ENCODE data around the gene HHATL. TPM values are rescaled to one million over a fixed set of nuclear protein-coding genes. Genes with fewer than 3 reads are reported as not detected.
A peak's percentile ranks its signal among the peaks of the same experiment; 100 is the strongest.

HHATL gene
- total RNA-seq, 1 donor from 2014 or later: not detected

DNA sequence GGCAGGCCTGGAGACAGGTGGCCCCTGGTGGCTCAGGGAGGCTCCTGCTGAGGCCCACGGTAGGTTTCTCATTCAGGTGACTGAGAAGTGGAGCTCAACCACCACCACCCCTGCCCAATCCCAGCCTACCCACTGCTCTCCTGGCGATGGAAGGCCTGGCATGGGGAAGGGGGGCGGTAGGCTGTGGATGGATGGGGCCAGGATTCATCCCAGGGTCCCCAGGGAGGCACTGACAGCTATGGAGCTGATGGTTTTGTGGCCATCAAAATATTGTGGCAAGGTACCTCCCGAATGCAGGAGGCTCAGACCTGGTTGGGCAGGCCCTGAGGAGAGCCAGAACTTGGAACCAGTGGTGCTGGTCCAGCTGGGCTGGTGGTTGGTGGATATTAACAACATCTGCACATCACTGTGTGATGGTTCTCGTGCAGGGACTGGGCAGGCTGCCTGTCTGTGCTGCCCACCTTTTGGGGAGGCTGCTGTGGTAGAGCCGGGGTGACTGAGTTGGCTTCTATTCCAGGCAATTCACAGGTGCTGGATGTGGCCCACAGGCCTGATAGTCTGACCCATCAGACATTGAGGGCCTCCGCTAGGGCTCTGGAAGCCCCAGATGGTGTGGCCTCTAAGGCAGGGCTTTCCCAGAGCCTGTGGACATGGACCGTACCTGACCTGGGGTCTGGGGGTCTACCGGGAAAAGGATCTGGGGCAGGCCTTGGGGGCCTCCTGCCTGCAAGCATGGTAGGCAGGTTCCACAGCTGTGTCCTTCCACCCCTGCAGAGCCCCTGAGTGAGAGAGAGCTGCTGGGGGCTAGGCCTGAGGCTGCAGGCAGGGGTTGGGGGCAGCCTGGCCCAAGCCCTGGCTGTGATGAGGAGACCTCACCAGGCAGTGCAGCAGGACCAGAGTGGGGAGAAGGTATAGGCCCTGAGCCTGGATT is 45.7 kb downstream of the HHATL start:
- FAIRE-seq: no peak
- DNase-seq (ENCODE audit: low spot score in 2 of 2): peak in 1 of 2 donors; percentile 20

DNA sequence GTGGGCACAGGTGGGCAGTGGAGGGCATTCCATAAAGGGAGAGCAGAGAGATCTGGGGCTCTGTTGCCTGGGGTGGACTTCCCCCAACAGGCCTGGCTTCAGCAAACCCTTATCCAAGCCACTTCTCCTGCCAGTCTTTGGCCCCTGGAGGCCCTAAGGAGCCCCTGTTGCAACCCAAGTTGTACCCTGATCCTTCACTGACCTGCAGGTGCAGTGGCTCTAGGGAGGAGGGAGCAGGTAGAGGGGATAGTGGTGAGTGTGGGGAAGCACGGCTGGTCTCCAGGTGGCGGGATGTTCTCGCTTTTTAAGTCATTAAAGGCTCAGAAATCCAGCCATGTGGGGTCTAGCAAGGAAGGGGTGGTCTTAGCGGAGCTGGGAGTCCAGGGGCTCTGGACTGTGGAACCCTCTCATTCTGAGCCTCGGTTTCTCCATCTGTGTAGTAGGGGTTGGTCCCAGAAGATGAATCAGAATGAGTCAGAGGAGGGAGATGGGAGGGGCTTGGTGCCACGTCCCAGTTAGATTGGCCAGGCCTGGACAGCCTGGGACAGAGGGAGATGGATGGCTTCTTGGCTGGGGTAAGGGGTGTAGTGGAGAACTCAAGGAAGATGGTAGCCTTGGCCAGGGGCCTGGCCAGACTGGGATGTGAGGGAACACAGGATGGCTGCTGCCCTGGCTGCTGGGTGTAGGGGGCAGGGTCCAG is 46.5 kb downstream of the HHATL start:
- DNase-seq (ENCODE audit: low spot score in 2 of 2) (peak; percentile 49 to 65), FAIRE-seq (no peak)

DNA sequence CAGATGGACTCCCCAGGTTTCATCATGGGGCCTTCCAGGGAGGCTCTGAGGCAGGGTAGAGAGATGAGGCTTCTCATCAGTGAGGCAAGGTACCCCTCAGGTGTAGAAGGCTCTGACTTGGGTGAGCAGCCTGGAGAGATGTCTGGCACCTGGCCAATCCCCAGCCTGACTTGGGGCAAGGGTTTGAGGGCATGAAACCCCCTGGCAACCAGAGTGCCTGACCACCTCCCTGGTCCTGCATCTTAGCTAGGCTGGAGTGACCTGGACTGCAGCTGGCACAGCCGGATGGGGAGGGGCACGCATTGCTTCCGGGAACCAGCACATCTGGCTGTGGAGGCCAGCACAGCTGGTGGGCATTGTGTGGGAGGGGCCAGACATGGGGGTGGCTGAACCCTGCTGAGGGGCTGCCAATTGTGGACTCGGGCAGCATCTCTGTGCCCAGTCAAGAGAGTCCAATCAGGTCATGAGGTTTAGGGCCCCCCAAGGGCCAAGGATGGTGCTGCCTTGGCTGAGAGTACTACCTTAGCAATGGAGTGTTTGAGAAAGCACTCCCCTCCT is 47.2 kb downstream of the HHATL start:
- DNase-seq (ENCODE audit: low spot score in 2 of 2) (peak; percentile 47 to 64), FAIRE-seq (no peak)

DNA sequence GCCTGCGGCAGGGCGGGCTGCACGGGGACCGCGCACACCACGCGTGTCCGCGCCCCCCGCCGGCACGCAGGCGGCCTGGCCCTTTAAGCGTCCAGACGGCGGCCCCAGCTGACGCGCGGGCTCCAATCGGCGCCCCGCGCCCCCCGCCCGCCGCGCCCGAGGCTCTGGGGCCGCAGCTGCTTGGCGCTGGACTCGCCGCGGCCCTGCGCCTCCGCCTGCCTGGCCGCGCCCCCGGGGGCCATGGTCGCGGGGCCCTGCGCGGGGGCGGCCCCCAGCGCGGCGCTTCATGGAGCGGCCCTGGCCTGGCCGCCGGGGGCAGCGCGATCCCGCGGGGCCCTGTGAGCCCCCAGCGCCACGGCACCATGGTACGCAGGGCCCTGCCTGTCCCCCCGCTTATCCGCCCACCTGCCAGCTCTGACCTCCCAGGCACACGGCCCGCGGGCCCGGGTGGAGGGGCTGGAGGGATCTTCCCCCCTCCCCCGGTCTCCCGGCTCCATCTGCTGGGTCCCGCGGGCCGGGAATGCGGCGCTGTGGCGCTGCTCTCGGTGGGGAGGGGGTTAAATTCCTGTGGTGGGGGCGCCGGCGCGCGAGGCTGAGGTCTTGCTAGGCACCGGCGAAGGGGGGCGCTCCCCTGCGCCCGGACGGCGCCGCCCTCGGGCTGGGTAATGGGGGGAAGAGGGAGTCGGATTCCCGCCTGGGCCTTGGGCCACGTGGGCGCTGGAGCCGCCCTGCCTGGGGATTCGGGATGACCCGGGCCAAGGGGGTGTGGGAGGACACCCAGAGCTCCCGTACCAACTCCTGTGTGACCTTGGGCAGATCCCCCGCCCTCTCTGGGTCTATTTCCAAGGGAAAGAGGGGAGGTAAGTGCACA is 48.0 kb downstream of the HHATL start:
- FAIRE-seq: no peak
- DNase-seq (ENCODE audit: low spot score in 2 of 2): peak; percentile 88 to 96

DNA sequence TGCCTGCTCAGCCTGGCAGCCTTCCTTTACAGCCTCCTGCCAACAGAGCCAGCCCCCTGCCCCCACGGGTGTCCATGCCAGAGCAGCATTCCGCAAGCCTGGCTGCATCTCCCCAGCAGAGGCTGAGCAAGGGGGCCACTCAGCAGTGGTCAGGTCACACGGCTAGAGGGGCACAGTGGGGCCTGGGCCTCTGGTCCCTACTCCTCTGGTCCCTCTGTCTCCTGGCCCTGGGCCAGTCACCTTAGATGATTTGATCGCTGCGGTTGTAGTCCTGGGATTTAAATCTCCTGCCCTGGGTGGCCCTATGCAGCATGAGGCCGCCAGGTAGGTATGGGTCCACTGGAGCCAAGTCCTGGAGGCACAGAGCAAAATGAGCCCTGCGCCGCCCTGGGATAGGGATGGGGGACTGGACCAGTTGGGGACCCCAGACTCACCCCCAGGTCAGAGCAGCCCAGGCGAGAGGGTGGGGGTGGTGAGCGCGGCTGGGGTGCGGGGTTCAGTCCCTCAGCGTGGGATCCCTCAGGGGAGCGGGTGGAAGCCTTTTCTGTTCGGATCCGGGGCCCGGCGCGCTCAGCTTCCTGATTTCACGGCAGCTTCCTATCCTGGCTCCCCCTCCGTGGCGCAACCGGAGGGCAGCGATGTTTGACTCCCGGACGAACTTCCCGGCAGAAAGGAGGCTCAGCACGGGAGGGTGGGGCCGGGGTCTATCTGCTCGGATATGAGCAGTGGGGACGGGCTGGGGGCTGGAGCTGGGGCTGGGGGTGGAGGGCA is 48.9 kb downstream of the HHATL start, which contains the start of gene ZBTB47:
Gene ZBTB47 (plus strand): TSS at position 138 of the 771 bp plus-strand sequence. CDS start 4,659 bp downstream, outside the sequence.
- FAIRE-seq: no peak
- DNase-seq (ENCODE audit: low spot score in 2 of 2): peak in 1 of 2 donors; percentile 38

DNA sequence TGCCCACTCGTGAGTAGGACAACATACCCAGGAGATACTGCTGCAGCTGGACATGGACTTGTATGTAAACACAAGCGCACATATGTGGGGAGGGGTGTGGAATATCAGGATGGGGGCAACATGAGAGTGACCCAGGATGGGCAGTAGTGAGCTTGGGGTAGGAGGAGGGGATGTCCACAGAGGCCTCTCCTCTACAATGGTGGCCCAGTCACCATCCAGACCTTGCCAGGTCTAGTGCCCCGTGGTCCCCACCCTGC is 49.4 kb downstream of the HHATL start:
- no peak for FAIRE-seq
- DNase-seq (ENCODE audit: low spot score in 2 of 2): peak in 1 of 2 donors; percentile 46

DNA sequence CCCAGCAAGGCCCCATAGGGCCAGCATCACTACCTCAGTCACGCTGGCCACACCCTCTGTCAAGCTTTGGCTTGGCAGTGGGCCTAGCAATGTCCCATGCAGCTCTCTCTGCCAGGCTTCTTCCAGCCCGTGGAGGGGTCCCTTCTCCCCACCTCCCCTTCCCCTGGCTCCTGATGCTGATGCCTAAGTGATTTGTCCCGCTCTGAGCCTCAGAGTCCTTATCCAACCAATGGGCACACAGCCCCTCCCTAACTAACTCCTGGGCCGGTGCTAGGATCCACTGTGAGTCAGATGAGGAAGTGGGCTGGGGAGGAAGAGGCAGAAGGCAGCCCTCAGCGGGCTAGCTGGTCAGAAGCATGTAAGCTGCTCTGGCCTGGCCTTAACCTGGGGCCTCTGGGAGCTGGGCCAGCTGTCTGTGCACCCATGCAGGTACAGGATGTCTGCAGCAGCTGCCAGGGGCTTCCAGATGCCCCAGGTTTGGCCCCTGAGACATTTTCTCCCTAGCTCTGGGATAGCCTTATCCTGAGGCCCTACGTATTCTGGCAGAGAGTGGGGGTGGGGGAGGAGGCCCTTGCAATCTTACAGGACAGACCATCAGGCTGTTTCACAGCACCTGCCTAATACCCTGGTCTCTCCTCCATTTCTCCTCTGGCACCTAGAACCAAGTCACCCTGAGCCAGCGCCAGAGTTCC is 49.8 kb downstream of the HHATL start:
- DNase-seq (ENCODE audit: low spot score in 2 of 2): peak in 1 of 2 donors; percentile 47
- FAIRE-seq: no peak

DNA sequence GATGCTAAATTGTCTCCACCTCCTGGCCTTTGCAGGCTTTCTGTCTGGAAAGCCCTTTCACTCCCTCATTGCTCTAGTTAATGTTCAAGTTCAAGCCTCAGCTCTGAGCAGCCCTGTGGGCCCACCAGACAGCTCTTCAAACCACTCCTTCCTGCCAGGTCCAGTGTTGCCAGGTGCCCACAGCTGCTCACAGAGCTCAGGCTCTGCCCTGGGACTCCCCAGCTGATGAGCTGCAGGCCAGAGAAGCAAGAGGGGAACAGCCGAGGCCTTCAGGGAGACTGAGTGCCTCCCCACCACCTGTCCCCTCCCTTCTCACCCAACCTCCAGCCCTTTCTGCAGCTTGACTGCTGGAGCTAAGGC is 50.4 kb downstream of the HHATL start:
- no peak for FAIRE-seq
- DNase-seq (ENCODE audit: low spot score in 2 of 2): no peak

DNA sequence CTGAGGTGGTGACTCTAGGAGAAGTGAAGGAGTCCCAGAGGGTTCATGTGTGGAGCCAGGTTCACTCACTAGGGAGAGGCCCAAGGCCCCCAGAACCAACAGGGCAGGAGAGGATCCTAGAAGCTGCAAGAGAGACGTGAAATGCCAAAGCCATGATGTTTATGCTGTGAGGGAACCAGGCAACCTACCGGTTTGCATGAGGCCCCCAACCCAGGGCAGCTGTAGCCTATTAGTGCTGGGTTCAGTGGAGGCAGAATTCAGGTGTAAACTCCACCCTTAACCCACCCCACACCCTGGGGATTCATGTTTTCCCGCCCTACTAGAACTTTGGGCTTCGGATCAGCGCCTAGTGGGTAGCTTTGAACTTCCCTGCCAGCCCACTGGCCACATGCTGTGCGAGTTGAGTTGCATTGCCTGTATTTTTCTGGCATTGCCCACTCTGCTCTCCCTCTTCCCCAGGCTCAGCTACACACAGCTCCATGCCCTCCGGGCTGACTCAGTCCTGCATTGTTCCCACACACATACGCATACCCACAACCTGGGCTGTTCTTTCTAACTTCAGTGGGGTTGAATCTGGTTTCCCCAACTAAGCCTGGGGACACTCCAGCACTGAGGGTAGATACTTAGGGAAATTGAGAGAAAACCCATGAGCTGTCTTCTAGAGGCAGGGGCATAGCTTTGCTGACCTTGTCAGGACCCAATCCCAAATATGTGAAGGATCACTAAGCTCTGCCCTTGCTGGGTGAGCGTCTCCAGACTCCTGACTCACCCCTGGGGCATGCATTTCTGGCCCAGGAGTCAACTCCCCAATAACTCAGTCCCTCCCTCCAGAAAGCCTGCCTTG is 51.1 kb downstream of the HHATL start:
- FAIRE-seq: no peak

DNA sequence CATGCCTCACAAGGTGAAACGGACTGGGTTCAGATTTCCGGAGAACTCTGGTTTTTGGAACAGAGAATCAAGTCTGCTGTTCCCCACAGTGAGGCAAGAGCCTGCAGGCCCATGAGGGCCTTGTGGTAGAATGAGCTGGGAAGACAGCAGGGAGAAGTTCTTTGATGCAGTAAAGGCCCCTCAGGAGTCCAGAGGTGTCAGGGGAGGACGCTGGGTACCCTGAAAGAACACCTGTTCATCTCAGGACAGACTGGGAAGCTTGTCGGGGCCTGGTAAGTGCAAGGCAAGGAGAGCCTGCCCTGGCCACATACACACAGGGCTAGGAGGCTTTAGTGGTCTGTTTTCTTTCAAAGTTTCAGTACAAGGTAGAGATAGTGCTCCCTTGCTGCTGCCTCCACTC is 52.8 kb downstream of the HHATL start:
- FAIRE-seq (no peak), DNase-seq (ENCODE audit: low spot score in 2 of 2) (no peak)

More for the DNA sequence above, 51.1 kb downstream of the HHATL start:
- DNase-seq (ENCODE audit: low spot score in 2 of 2): no peak

DNA sequence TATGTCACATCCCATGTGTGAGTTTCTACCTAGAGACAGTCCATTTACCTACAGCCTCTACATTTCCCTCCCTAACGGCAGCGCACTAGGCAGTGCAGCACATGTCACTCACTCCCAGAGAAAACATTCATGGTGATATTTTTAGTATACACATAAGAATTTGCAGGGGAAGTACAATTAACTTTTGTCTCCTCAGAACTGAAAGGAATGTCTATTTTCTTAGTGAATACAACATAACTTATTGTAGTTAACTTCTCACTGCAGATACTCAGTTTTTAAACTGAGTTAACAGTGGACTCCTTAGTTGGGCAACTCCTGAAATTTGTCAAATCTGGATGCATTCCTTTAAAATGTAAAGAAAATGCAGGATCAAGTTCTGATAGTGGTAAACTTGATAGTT is 53.6 kb downstream of the HHATL start:
- FAIRE-seq: no peak
- no peak for DNase-seq (ENCODE audit: low spot score in 2 of 2)

DNA sequence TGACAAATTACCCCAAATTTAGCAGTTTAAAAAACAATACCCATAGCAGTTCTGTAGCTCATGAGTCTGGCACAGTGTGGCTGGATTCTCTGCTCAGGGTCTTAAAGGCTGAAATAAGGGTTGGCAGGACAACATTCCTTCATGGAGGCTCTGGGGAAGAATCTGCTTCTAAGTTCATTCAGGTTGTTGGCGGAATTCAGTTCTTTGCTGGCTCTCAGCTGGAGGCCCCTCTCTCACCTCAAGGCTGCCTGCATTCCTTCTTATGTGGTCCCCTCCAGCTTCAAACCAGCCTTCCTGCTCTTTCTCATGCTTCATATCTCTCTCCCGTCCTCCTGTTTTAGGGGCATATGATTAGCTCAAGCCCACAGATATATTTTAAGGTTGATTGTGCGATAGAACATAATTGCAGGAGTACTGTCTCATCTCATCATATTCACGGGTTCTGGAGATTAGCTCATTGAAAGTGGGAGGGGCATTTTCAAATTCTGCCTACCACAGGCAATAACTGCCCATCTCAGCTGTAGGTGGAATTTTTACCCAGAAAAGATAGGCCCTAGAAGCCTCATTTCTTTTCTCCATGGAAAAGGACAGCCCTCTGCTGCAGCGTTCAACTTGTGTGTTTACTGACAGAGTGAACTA is 54.7 kb downstream of the HHATL start:
- DNase-seq (ENCODE audit: low spot score in 2 of 2) (no peak), FAIRE-seq (no peak)

Other genes with a start within 250 kb of the HHATL start
- gene VIPR1, start 200.2 kb downstream of the HHATL start, total RNA-seq: 0.41 TPM
- 64.4 TPM for gene SEC22C, start 120.8 kb downstream of the HHATL start, total RNA-seq
- 35.1 TPM for gene SS18L2, start 111.9 kb downstream of the HHATL start, total RNA-seq
- 110 TPM for gene NKTR, start 102.1 kb downstream of the HHATL start, total RNA-seq
- gene ZBTB47, start 49.1 kb downstream of the HHATL start, total RNA-seq: 19.6 TPM
- gene KLHL40, start 17.3 kb downstream of the HHATL start, total RNA-seq: 0.41 TPM
- gene CCDC13, start 70.5 kb upstream of the HHATL start, total RNA-seq: 2.4 TPM
- gene HIGD1A, start 101.7 kb upstream of the HHATL start, total RNA-seq: 127 TPM
- gene ACKR2, start 106.6 kb upstream of the HHATL start, total RNA-seq: not detected
- not detected for gene CYP8B1, start 173.1 kb upstream of the HHATL start, total RNA-seq
- 16.7 TPM for gene ZNF662, start 203.3 kb upstream of the HHATL start, total RNA-seq

Data from frontal cortex (tissue), 4 donors.